K562 (cell line): ENCODE data around the gene USB1. TPM values are rescaled to one million over a fixed set of nuclear protein-coding genes. Genes with fewer than 3 reads are reported as not detected.

Experiments used
- ATF3 ChIP-seq, 2 experiments: fragments of 450-650 bp in 1 of 2; sonication (generic) in 1 of 2; formaldehyde crosslinking in 1 of 2; IDR thresholded peaks in 1 of 2; conservative IDR thresholded peaks in 1 of 2; 2 replicates each; pipeline versions ENCODE4 v1.6.1 to v1.8.1; 2016 to 2023; ENCODE audit warnings: mild to moderate bottlenecking in 2 of 2, moderate library complexity in 2 of 2, inconsistent platforms in 1 of 2, missing genetic modification reagents in 1 of 2
- CUX1 ChIP-seq: fragments of 200-800 bp; sonication (Bioruptor generic); IDR thresholded peaks from 2 replicates; pipeline ENCODE4 v1.6.1; 2016; ENCODE audit warnings: missing genetic modification characterization, missing compliant biosample characterization
- E2F6 ChIP-seq, 2 experiments: IDR thresholded peaks; 2 replicates each; pipeline ENCODE4 v1.6.1; 2011; ENCODE audit warnings: borderline replicate concordance in 1 of 2, control low read depth in 1 of 2, low read depth in 1 of 2, low read length in 1 of 2, mild to moderate bottlenecking in 1 of 2, mixed read lengths in 1 of 2, moderate library complexity in 1 of 2; ENCODE audit not compliant: insufficient read depth in 1 of 2, insufficient read length in 1 of 2, poor library complexity in 1 of 2, severe bottlenecking in 1 of 2; ENCODE audit errors: extremely low read depth in 1 of 2
- HCFC1 ChIP-seq: IDR thresholded peaks from 2 replicates; pipeline ENCODE4 v1.6.1; 2012; ENCODE audit warnings: low read depth, low read length, improper control_type of control experiment
- HNRNPL ChIP-seq: fragments of 200-400 bp; formaldehyde crosslinking; IDR thresholded peaks from 2 replicates; pipeline ENCODE4 v1.6.1; 2017; ENCODE audit warnings: low read depth, mild to moderate bottlenecking, low read length
- KLF10 ChIP-seq: fragments of 250-450 bp; sonication (Bioruptor Pico); IDR thresholded peaks from 2 replicates; pipeline ENCODE4 v1.6.1; 2021; ENCODE audit warnings: matching md5 sums
- LEF1 ChIP-seq: fragments of 450-650 bp; IDR thresholded peaks from 2 replicates; pipeline ENCODE4 v1.6.1; 2016; ENCODE audit warnings: mild to moderate bottlenecking
- MXI1 ChIP-seq: IDR thresholded peaks from 2 replicates; pipeline ENCODE4 v1.6.1; 2011; ENCODE audit warnings: low read depth, mild to moderate bottlenecking, improper control_type of control experiment, low read length
- NCOA6 ChIP-seq: fragments of 450-650 bp; IDR thresholded peaks from 2 replicates; pipeline ENCODE4 v1.6.1; 2017; ENCODE audit warnings: mild to moderate bottlenecking
- NFIC ChIP-seq: fragments of 450-650 bp; IDR thresholded peaks from 2 replicates; pipeline ENCODE4 v1.6.1; 2017; ENCODE audit warnings: mild to moderate bottlenecking, inconsistent platforms
- NKRF ChIP-seq: fragments of 450-650 bp; IDR thresholded peaks from 2 replicates; pipeline ENCODE4 v1.6.1; 2016; ENCODE audit warnings: borderline replicate concordance
- PHTF2 ChIP-seq: fragments of 250-450 bp; sonication (Bioruptor Pico); IDR thresholded peaks from 2 replicates; pipeline ENCODE4 v1.5.0; 2021; ENCODE audit warnings: mild to moderate bottlenecking
- SIN3B ChIP-seq: fragments of 450-650 bp; IDR thresholded peaks from 2 replicates; pipeline ENCODE4 v1.6.1; 2017; ENCODE audit warnings: low read depth, mild to moderate bottlenecking, moderate library complexity
- TAF7 ChIP-seq: fragments of 450-650 bp; IDR thresholded peaks from 2 replicates; pipeline ENCODE4 v1.6.1; 2016; ENCODE audit warnings: missing genetic modification characterization, missing compliant biosample characterization
- ZFX ChIP-seq: sonication (generic); formaldehyde crosslinking; IDR thresholded peaks from 2 replicates; pipeline ENCODE4 v1.8.0; 2022; ENCODE audit warnings: mild to moderate bottlenecking, missing genetic modification reagents, moderate library complexity
- ZNF124 ChIP-seq: sonication (generic); formaldehyde crosslinking; IDR thresholded peaks from 2 replicates; pipeline ENCODE4 v1.8.1; 2022; ENCODE audit warnings: missing genetic modification reagents
- ZNF354B ChIP-seq: fragments of 250-450 bp; sonication (Bioruptor Pico); IDR thresholded peaks from 2 replicates; pipeline ENCODE4 v1.4.0; 2020
- ZNF444 ChIP-seq: fragments of 250-450 bp; sonication (Bioruptor Pico); IDR thresholded peaks from 2 replicates; pipeline ENCODE4 v1.4.0; 2020; ENCODE audit warnings: mild to moderate bottlenecking, moderate library complexity
- ZNF511 ChIP-seq: sonication (generic); formaldehyde crosslinking; IDR thresholded peaks from 2 replicates; pipeline ENCODE4 v1.8.0; 2022; ENCODE audit warnings: mild to moderate bottlenecking, missing genetic modification reagents
- polyA plus RNA-seq, 8 experiments: library from polyadenylated mRNA; depleted of rRNA in 4 of 8; stranded (reverse) in 5 of 8; unstranded in 3 of 8; fragments of >200 nt; fragmentation: Nextera tagmentation in 2 of 8; fragmentation: Illumina TruSeq in 1 of 8; extraction: Ambion mirVana in 2 of 8; extraction: Trizol in 1 of 8; gene quantifications; 2 replicates each; pipeline versions ENCODE4 v1.2.1 to v1.2.3, GENCODE V29; 2011 to 2014; ENCODE audit warnings: inconsistent platforms in 1 of 8, missing spikeins in 1 of 8
- total RNA-seq, 7 experiments: library from RNA; depleted of rRNA in 6 of 7; stranded (reverse); fragments of >200 nt in 6 of 7; fragmentation: Illumina TruSeq in 2 of 7; extraction: Trizol in 2 of 7; gene quantifications; 2 replicates each; pipeline versions ENCODE4 v1.2.1 to v1.2.3, GENCODE V29; 2011 to 2021; ENCODE audit warnings: low replicate concordance in 1 of 7

The USB1 gene
- total and polyA plus RNA-seq, 9 of the 15 experiments (the other 6 are each of a cell fraction or from before 2014, with no cell fraction given): 11.6 to 73.6 (median 19.4) TPM

GRCh38 chr16:58026139-58026704, 25.0 kb downstream of the USB1 start (continued):
- TF ChIP-seq ATF3 (IDR thresholded peaks at IDR 0.05) (no peak), ATF3 (CRISPR knock-in tag; conservative IDR thresholded peaks at IDR 0.05) (no peak), ZNF354B (CRISPR knock-in tag) (no peak), NKRF (no peak), TAF7 (tag) (no peak), PHTF2 (no peak), ZNF124 (CRISPR knock-in tag) (no peak), ZNF444 (no peak), E2F6 (IDR thresholded peaks at IDR 0.05; ENCODE audit: borderline replicate concordance in 1 of 2, extremely low read depth in 1 of 2, insufficient read depth in 1 of 2, insufficient read length in 1 of 2, low read depth in 1 of 2, low read length in 1 of 2, poor library complexity in 1 of 2, severe bottlenecking in 1 of 2) (peak; percentile 43 to 66), HNRNPL (peak; percentile 5), KLF10 (CRISPR knock-in tag) (no peak), NCOA6 (peak; percentile 81), HCFC1 (no peak), ZFX (CRISPR knock-in tag) (peak; percentile 44; the same call in 1 of the 2 replicates), SIN3B (no peak), MXI1 (no peak), NFIC (peak; percentile 60), CUX1 (CRISPR knock-in tag) (no peak), LEF1 (no peak), ZNF511 (CRISPR knock-in tag) (0 out of 2 replicates have a peak, but pooled peaks have one; percentile 62)
